ENCODE data around the gene CCDC154. TPM values are rescaled to one million over a fixed set of nuclear protein-coding genes. Genes with fewer than 3 reads are reported as not detected.

Gene CCDC154
- total RNA-seq, 4 donors from 2014 or later = 0.17 to 0.58 (median 0.42) TPM; not detected in 1

DNA sequence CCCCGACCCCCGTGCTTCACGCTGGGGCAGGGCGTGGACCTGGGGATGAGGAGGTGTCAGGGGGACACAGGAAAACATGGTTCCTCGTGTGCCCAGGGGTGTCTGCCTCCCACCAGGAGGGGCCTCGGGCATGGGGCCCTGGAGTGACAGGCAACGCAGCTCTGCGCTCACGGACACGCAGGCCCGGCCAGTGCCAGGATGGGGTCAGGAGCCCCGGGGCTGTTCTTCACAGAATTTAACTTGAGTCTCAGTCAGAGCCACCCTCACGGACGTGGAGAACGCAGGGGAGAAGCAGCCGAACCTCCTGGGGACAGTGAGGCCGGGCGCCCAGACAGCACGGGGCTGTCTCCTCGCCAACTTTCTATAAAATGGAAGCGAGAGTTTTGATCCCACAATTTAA, 46.6 kb downstream of the CCDC154 start:
- TF ChIP-seq POLR2A (IDR thresholded peaks at IDR 0.05; ENCODE audit: low read depth) = no peak
- TF ChIP-seq POLR2AphosphoS5 (IDR thresholded peaks at IDR 0.05) = no peak
- TF ChIP-seq, protein P1, sequence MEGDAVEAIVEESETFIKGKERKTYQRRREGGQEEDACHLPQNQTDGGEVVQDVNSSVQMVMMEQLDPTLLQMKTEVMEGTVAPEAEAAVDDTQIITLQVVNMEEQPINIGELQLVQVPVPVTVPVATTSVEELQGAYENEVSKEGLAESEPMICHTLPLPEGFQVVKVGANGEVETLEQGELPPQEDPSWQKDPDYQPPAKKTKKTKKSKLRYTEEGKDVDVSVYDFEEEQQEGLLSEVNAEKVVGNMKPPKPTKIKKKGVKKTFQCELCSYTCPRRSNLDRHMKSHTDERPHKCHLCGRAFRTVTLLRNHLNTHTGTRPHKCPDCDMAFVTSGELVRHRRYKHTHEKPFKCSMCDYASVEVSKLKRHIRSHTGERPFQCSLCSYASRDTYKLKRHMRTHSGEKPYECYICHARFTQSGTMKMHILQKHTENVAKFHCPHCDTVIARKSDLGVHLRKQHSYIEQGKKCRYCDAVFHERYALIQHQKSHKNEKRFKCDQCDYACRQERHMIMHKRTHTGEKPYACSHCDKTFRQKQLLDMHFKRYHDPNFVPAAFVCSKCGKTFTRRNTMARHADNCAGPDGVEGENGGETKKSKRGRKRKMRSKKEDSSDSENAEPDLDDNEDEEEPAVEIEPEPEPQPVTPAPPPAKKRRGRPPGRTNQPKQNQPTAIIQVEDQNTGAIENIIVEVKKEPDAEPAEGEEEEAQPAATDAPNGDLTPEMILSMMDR (IDR thresholded peaks at IDR 0.05) = no peak
- TF ChIP-seq EP300 (IDR thresholded peaks at IDR 0.05) = no peak
- Histone ChIP-seq H3K27ac (replicated peaks in 1 of 4) (no peak overlapping the region), H3K4me3 (no peak overlapping the region), H3K9me3 (no peaks in the 10 kb centered on the region), H3K36me3 (peaks cover 60 to 98% (median 93%) of the 10 kb centered on the region in 4 donors), H3K4me1 (no peaks in the 10 kb centered on the region), H3K27me3 (no peaks in the 10 kb centered on the region)
- DNase-seq (ENCODE audit: extremely low spot score) = no peak
- intact Hi-C loops (cut with DNase I) = no loop called here
- 100% methylated on average over 1 of the region's 21 CpGs for WGBS

DNA sequence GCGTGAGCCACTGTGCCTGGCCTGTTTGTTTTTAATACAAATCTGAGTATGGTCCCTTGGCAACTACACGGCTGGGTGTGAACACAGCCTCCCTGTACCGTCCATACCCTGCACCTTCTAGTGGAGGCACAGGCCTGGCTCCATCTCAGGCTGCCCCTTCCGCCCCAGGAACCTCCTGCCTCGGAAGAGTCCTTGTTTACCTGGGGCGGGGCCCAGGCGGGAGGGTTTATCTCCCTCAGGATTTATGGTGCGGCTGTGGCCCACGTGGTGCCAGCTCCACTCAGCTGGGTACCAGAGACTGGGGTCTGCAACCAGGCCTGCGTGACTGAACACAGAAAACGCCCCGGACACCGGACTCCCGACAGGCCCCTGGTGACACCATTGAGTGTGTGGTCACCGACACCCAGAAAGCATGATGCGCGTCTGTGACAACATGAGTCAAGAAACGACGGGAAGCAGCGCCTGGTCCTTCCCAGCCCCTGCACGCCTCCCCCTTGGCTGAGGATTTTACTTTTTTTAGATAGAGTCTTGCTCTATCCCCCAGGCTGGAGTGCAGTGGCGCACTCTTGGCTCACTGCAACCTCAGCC, 48.8 kb downstream of the CCDC154 start:
- Histone ChIP-seq H3K4me1 (no peaks in the 10 kb centered on the region), H3K4me3 (no peak overlapping the region), H3K9me3 (no peaks in the 10 kb centered on the region), H3K36me3 (peaks cover 51 to 98% (median 90%) of the 10 kb centered on the region in 4 donors), H3K27ac (replicated peaks in 1 of 4) (no peak overlapping the region), H3K27me3 (no peaks in the 10 kb centered on the region)
- intact Hi-C loops (cut with DNase I) = no loop called here
- DNase-seq (ENCODE audit: extremely low spot score) = no peak
- 94% methylated on average over 18 of the region's 22 CpGs for WGBS
- no peak for TF ChIP-seq POLR2AphosphoS5 (IDR thresholded peaks at IDR 0.05)
- TF ChIP-seq POLR2A (IDR thresholded peaks at IDR 0.05; ENCODE audit: low read depth) = no peak
- TF ChIP-seq, protein P1 (IDR thresholded peaks at IDR 0.05) = no peak
- TF ChIP-seq EP300 (IDR thresholded peaks at IDR 0.05) = no peak

DNA sequence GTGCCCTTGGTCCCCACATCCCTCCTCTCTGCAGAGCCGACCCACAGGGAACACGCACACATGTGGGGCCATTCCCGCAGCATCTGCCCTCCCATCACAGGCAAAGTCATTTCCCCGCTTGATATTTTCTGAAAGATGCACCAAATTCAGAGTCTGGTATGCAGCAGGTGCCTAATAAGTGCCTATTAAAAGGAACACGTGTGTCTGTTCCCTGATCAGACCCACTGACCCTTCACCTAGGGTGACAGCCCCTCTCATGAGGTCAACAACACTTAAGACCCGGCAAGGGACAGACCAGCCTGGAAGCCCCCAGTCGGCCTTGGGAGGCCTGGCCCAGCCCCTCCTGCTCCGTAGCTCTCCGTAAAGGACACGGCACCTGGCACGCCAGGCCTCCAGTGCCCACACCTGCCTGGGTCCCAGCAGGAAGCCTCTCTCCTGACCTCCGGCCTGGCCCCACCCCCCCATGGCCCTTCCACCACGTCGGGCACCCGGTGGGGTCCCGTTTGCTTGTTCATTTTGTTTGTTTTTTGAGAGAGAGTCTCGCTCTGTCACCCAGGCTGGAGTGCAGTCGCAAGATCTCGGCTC, 49.9 kb downstream of the CCDC154 start:
- no peak for DNase-seq (ENCODE audit: extremely low spot score)
- peaks cover 52 to 98% (median 91%) of the 10 kb centered on the region in 4 donors for H3K36me3 ChIP-seq
- no peaks in the 10 kb centered on the region for H3K27me3 ChIP-seq
- WGBS = 92% methylated on average over 19 of the region's 19 CpGs
- H3K4me1 ChIP-seq = no peaks in the 10 kb centered on the region
- intact Hi-C loops (cut with DNase I) = no loop called here
- TF ChIP-seq, protein P1 (IDR thresholded peaks at IDR 0.05) = no peak
- H3K9me3 ChIP-seq = no peaks in the 10 kb centered on the region
- H3K27ac ChIP-seq (replicated peaks in 1 of 4) = no peak overlapping the region
- no peak overlapping the region for H3K4me3 ChIP-seq

DNA sequence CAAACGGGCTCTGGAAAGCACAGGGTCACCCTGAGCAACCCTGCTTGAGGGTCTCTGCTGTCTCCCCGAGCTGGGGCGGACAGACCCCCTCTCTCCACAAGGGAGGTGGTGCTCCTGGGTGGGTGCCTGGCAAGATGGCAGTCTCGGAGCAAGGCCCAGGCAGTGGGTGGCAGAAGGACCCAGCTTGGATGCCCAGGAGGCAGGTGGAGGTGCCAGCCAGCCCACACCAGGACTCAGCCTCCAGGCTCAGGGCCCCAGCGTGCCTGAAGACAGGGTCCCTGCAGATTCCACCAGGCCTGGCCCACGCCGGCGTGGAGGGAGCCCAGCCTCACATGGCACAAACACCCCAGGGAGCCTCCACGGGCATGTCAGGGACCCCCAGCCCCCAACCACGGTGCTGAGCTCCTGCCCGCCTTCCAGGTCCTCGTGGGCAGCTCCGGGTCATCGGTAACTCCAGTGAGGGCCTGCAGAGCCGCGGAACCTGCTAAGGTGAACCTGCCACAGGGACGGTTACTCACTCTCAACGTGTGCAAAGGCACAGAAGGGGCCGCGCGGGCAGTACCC, 50.7 kb downstream of the CCDC154 start:
- TF ChIP-seq EP300 (IDR thresholded peaks at IDR 0.05) = no peak
- TF ChIP-seq, protein P1 (IDR thresholded peaks at IDR 0.05) = no peak
- no peak for TF ChIP-seq POLR2AphosphoS5 (IDR thresholded peaks at IDR 0.05)
- TF ChIP-seq POLR2A (IDR thresholded peaks at IDR 0.05; ENCODE audit: low read depth) = no peak
- Histone ChIP-seq H3K27me3 (no peaks in the 10 kb centered on the region), H3K4me1 (no peaks in the 10 kb centered on the region), H3K27ac (replicated peaks in 1 of 4) (no peak overlapping the region), H3K4me3 (no peak overlapping the region), H3K9me3 (no peaks in the 10 kb centered on the region), H3K36me3 (peaks cover 50 to 98% (median 91%) of the 10 kb centered on the region in 4 donors)
- no peak for DNase-seq (ENCODE audit: extremely low spot score)
- intact Hi-C loops (cut with DNase I) = no loop called here
- 96% methylated on average over 11 of the region's 21 CpGs for WGBS

Measured in esophagus muscularis mucosa (tissue), 4 donors.